Astrocyte of the cerebellum (primary cell): ENCODE data around the gene PIK3CA.

Experiments used
- DNase-seq: peaks from one replicate; pipeline ENCODE4 v3.0.0-alpha.2; 2011; ENCODE audit warnings: low read depth
- H3K4me3 ChIP-seq: 2 replicates; pipeline ENCODE4 v1.5.1; 2011; ENCODE audit warnings: mild to moderate bottlenecking, low read depth, low read length, moderate library complexity
- in situ Hi-C: cut with HindIII; loops from 2 replicates; pipeline ENCODE4 v1.10.0; 2017; ENCODE audit warnings: low sequenced_read_pairs
- TF ChIP-seq, protein P1 (sequence below): IDR thresholded peaks from 2 replicates; pipeline ENCODE4 v1.5.1; 2012; ENCODE audit warnings: low read length, low read depth, moderate library complexity, mild to moderate bottlenecking; ENCODE audit errors: missing control alignments

PIK3CA gene

DNA sequence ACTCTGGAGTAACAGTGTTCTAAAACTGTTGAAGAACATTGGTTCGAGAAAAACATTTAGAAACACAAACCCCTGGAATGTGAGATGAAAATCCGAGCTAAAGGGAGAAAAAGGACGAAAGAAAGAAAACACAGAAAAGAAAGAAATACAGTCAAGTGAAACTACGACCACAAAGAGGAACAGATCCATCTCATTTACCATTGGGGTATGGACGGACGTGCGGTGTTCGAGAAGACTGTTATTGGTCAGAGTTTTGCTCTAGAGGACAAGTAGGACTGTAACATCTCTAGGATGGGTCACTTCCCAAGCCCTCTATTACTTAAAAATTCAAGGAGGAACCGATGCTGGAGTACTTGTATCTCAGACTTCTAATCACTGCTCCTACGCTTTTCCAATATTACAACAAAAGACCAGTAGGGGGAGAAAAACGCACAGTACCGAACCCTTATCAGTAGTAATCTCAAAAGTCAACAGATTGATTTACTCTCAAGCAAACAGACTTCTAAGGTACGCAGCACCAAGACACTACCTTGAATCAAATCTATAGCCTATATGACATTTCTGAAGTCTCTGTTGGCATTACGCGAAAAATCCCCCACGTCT lies 1.1 kb upstream of the PIK3CA start:
- DNase-seq: peak; percentile 51
- in situ Hi-C loops: no loop called here

DNA sequence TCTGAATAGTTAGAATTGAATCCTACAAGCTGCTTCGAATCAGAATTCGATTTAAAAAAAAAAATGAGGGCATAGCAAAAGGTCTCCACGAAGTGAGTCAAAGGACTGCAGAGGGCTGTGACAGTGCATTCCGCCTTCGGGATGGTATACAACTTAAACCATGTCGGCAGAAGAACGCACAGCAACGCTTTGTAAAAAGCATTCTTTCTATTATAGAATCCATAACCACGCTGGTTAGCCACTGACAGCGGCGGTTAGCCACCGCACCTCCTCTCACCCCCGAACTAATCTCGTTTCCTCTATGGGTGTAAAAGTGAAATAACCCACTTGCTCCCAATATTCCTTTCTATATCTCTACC lies 664 bp upstream of the PIK3CA start:
- DNase-seq: no peak
- in situ Hi-C loops: no loop called here
- H3K4me3 ChIP-seq: peak overlapping the region; percentile 91
- TF ChIP-seq, protein P1, sequence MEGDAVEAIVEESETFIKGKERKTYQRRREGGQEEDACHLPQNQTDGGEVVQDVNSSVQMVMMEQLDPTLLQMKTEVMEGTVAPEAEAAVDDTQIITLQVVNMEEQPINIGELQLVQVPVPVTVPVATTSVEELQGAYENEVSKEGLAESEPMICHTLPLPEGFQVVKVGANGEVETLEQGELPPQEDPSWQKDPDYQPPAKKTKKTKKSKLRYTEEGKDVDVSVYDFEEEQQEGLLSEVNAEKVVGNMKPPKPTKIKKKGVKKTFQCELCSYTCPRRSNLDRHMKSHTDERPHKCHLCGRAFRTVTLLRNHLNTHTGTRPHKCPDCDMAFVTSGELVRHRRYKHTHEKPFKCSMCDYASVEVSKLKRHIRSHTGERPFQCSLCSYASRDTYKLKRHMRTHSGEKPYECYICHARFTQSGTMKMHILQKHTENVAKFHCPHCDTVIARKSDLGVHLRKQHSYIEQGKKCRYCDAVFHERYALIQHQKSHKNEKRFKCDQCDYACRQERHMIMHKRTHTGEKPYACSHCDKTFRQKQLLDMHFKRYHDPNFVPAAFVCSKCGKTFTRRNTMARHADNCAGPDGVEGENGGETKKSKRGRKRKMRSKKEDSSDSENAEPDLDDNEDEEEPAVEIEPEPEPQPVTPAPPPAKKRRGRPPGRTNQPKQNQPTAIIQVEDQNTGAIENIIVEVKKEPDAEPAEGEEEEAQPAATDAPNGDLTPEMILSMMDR: no peak

More for the DNA sequence above, 1.1 kb upstream of the PIK3CA start:
- TF ChIP-seq, protein P1: peak; percentile 62
- peak overlapping the region; percentile 91 for H3K4me3 ChIP-seq

DNA sequence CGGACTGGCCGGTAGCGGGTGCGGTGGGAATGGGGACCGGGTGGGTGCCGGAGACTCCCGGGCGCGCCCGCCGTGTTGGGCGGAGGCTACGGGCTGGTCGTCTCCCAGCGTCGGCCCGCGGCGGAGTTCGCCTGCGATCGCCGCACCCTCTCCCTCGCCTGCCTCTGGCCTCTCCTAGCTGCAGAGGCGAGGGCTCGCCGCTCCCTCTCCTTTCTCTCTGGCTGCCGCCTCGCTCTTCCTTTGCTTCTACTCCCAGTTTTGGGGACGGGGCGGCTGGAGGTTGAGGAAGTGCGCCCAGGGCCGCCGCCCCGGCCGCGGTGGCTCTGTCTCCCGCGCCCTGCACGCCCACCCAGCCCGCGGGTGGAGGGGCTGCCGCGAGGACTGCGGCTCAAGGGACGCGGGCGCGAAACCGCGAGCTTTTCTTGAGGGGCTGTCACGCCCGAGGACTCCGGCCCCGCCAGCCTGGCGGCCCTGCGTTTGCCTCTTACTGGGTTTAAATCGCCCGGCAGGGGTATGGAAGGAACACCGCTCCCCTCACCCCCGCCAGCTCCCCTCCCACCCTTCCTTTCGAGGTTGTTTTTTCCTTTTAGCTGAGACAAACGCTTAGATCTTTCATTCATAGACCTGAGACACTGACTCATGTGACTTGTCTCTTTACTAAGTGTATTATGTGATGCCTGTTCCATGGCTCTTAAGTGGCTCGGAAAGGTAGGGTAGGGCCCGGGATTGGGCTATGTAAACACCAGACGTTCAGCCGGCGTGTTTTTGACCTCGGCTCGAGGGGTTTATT lies 654 bp downstream of the PIK3CA start:
- H3K4me3 ChIP-seq: peak overlapping the region; percentile 91
- in situ Hi-C loops: no loop called here
- no peak for DNase-seq
- TF ChIP-seq, protein P1: no peak

DNA sequence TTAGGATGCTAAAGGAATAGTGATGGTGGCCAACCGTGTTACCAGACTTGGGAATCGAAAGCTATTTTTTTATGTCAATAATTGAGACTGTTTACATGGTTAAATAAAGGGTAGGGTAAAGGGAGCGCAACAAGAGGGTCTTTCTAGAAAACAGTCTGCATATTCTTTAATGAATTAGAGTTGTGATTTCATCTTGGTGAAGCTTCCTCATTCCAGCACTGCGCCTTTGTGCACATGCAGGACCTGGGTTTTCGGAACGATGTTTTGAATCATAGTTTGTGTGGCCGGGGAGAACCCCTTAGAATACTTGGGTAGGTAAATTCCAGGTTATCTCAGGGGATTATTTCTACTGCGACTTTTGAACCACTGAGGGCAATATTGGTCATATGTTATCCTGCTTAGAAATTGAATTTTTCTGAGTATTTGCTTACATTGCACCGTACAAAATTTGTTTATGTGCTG lies 1.3 kb downstream of the PIK3CA start:
- in situ Hi-C loops: no loop called here
- TF ChIP-seq, protein P1: no peak
- peak overlapping the region; percentile 91 for H3K4me3 ChIP-seq
- DNase-seq: no peak

DNA sequence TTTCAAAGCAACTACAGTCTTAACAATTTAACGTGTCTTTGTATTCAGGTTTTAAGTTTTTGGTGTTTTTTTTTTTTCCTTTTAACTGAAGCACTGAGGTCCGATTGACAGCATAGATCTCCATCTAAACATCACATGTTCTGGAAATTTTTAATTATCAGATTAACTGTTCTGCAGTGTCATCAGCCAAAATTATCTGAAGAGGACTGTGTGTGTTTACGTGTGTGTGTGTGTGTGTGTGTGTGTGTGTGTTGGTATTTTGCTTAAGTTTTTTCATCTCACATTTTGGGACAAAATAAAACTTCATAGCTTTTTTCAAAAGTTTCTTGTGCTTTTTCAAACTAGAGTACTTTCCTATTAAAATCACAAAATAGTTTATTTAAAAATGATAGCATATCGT lies 1.8 kb downstream of the PIK3CA start:
- TF ChIP-seq, protein P1: no peak
- in situ Hi-C loops: no loop called here
- peak overlapping the region; percentile 91 for H3K4me3 ChIP-seq
- DNase-seq: no peak

DNA sequence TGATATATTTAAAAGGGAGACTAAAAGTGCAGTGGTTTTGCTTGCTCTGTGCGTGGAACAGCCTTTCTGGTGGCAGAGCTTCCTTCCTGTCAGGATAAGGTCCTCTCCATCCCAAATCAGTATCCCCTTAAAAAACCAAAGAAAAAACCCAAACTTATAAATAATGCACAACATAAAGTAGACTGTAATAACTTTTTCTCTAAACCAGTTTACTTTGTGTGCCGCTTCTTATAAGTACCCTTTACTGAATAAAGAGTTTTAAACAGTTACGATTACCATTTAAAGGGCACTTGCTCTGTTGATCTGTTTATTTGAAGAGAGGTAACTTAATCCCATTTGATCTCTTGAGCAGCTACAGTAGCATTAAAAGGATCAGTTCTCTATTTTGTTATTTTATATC lies 2.5 kb downstream of the PIK3CA start:
- no peak overlapping the region for H3K4me3 ChIP-seq
- no peak for DNase-seq
- TF ChIP-seq, protein P1: no peak
- in situ Hi-C loops: no loop called here
